PC-9 (cell line): Measurements from ENCODE around the gene ACVR2A. TPM values are rescaled to one million over a fixed set of nuclear protein-coding genes. Genes with fewer than 3 reads are reported as not detected.

Source experiments
- BruUV-seq: library from RNA; stranded (reverse); fragments of 400-500 nt; replicated peaks from 2 replicates; lab custom pipeline; 2021; lab: Mats Ljungman, UMichigan
- CTCF ChIA-PET: fragments of 300-600 bp; sonication (Branson Sonifier 250); formaldehyde crosslinking; loops from one replicate; lab custom pipeline; 2022; ENCODE audit warnings: antibody characterized with exemption; lab: Charles Lee
- POLR2A ChIA-PET: fragments of 300-600 bp; sonication (Branson Sonifier 250); formaldehyde crosslinking; loops from one replicate; lab custom pipeline; 2022; ENCODE audit warnings: antibody characterized with exemption; ENCODE audit not compliant: unreplicated experiment; lab: Charles Lee
- DNase-seq, 2 experiments: peaks; one replicate each; pipeline versions ENCODE4 v3.0.0 to v3.0.0-alpha.2; 2015 to 2022; ENCODE audit warnings: mixed read lengths in 1 of 2
- H2AFZ ChIP-seq: fragments of 200-600 bp; sonication (generic); 2 replicates; pipeline ENCODE4 v1.8.1; 2017; ENCODE audit warnings: antibody characterized with exemption
- H3F3A ChIP-seq: fragments of 200-600 bp; sonication (generic); 2 replicates; pipeline ENCODE4 v1.8.1; 2017; ENCODE audit warnings: antibody characterized with exemption, mild to moderate bottlenecking, low read depth; ENCODE audit not compliant: insufficient read depth
- H3K27ac ChIP-seq: fragments of 200-600 bp; sonication (generic); 2 replicates; pipeline ENCODE4 v1.6.1; 2016; ENCODE audit warnings: mixed run types
- H3K27me3 ChIP-seq: fragments of 200-600 bp; sonication (generic); 2 replicates; pipeline ENCODE4 v1.6.1; 2016; ENCODE audit warnings: low read depth, mixed run types; ENCODE audit not compliant: insufficient read depth
- H3K36me3 ChIP-seq: fragments of 200-600 bp; sonication (generic); 2 replicates; pipeline ENCODE4 v1.6.1; 2016; ENCODE audit warnings: low read depth, mixed run types
- H3K4me1 ChIP-seq: fragments of 200-600 bp; sonication (generic); replicated peaks from 2 replicates; pipeline ENCODE4 v1.6.1; 2016; ENCODE audit warnings: mixed run types; ENCODE audit not compliant: insufficient read depth
- H3K4me2 ChIP-seq: fragments of 200-600 bp; sonication (generic); 2 replicates; pipeline ENCODE4 v1.6.1; 2017; ENCODE audit warnings: mixed run types
- H3K4me3 ChIP-seq: fragments of 200-600 bp; sonication (generic); 2 replicates; pipeline ENCODE4 v1.6.1; 2016; ENCODE audit warnings: mixed run types
- H3K79me2 ChIP-seq: fragments of 200-600 bp; sonication (generic); 2 replicates; pipeline ENCODE4 v1.6.1; 2017; ENCODE audit warnings: low read depth, mixed run types
- H3K9me2 ChIP-seq: fragments of 200-600 bp; sonication (generic); 2 replicates; pipeline ENCODE4 v1.8.1; 2017; ENCODE audit warnings: mild to moderate bottlenecking; ENCODE audit not compliant: insufficient read depth
- H3K9me3 ChIP-seq: fragments of 200-600 bp; sonication (generic); 2 replicates; pipeline ENCODE4 v1.8.1; 2016; ENCODE audit warnings: low read depth; ENCODE audit not compliant: insufficient read depth
- H4K20me1 ChIP-seq: fragments of 200-600 bp; sonication (generic); 2 replicates; pipeline ENCODE4 v1.8.1; 2017; ENCODE audit not compliant: insufficient read depth
- EZH2 ChIP-seq: fragments of 200-600 bp; sonication (generic); IDR thresholded peaks from 2 replicates; pipeline ENCODE4 v1.8.0; 2017; ENCODE audit warnings: antibody characterized with exemption, low read depth
- intact Hi-C: fragments of 100-400 bp; cut with micrococcal nuclease; formaldehyde crosslinking; loops from one replicate; pipeline ENCODE4 v1.10.0; 2022; ENCODE audit not compliant: unreplicated experiment
- total RNA-seq: library from RNA; stranded (reverse); gene quantifications from 2 replicates; pipeline ENCODE4 v1.2.3, GENCODE V29; 2021
- TF ChIP-seq, protein P1 (sequence below): fragments of 200-600 bp; sonication (generic); conservative IDR thresholded peaks from 2 replicates; pipeline ENCODE4 v1.6.1; 2017; ENCODE audit warnings: mixed run types, antibody characterized with exemption, mild to moderate bottlenecking, moderate library complexity

Gene ACVR2A
- total RNA-seq, 1 experiment from 2014 or later, result 10.2 TPM

DNA sequence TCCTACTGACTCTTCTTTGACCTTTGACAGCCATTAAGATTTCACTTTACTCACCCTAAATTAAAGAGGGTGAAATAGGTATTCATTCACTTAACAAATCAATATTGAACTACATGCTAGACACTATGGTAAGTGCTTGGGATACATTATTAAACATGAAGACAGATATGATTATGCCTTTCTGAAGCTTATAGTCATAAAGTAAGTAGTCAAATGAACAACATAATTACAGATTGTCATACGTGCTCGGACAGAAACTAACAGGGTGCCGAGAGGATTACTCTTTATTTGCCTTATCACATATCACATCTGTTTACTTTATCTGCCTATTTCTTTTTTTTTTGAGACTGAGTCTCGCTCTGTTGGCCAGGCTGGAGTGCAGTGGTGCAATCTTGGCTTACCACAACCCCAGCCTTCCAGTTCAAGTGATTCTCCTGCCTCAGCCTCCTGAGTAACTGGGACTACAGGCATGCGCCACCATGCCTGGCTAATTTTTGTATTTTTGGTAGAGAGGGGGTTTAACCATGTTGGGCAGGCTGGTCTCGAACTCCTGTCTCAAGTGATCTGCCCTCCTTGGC, 9.8 kb downstream of the ACVR2A start:
- CTCF ChIA-PET, result no interaction called here
- Histone ChIP-seq H4K20me1 (no peaks in the 10 kb centered on the region), H3K79me2 (peaks cover 68% of the 10 kb centered on the region), H3F3A (no peaks in the 10 kb centered on the region), H2AFZ (no peak overlapping the region), H3K27ac (no peak overlapping the region), H3K36me3 (no peaks in the 10 kb centered on the region), H3K9me2 (no peaks in the 10 kb centered on the region), H3K4me3 (no peak overlapping the region), H3K4me1 (no peaks in the 10 kb centered on the region), H3K4me2 (no peak overlapping the region), H3K27me3 (no peaks in the 10 kb centered on the region), H3K9me3 (no peaks in the 10 kb centered on the region)
- intact Hi-C loops, result no loop called here
- no peak for TF ChIP-seq EZH2
- TF ChIP-seq, protein P1, sequence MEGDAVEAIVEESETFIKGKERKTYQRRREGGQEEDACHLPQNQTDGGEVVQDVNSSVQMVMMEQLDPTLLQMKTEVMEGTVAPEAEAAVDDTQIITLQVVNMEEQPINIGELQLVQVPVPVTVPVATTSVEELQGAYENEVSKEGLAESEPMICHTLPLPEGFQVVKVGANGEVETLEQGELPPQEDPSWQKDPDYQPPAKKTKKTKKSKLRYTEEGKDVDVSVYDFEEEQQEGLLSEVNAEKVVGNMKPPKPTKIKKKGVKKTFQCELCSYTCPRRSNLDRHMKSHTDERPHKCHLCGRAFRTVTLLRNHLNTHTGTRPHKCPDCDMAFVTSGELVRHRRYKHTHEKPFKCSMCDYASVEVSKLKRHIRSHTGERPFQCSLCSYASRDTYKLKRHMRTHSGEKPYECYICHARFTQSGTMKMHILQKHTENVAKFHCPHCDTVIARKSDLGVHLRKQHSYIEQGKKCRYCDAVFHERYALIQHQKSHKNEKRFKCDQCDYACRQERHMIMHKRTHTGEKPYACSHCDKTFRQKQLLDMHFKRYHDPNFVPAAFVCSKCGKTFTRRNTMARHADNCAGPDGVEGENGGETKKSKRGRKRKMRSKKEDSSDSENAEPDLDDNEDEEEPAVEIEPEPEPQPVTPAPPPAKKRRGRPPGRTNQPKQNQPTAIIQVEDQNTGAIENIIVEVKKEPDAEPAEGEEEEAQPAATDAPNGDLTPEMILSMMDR, result no peak
- no TSS peak for BruUV-seq
- no peak for DNase-seq
- POLR2A ChIA-PET, result no interaction called here

DNA sequence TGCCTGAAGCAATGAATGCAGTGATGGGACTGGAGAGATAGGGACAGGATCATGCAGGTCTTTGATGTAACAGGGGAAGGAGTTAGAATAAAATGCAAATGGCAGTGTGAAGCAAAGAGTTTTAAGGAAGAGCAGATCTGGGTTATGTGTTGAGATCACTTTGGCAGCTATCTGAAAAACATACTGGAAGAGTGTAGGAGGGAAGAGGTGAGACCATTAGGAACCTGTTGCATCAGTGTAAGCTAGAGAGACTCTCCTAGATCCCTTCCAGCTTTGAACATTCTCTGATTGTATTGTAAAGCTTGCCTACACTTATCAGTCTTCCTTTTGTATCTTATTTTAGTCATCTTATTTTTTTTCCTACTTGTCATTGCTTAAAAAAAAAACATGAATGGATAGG, 10.5 kb downstream of the ACVR2A start:
- TF ChIP-seq EZH2, result no peak
- TF ChIP-seq, protein P1, result no peak
- Histone ChIP-seq H3K4me2 (no peak overlapping the region), H3K79me2 (peaks cover 65% of the 10 kb centered on the region), H3K9me3 (no peaks in the 10 kb centered on the region), H3F3A (no peaks in the 10 kb centered on the region), H3K4me3 (no peak overlapping the region), H3K27ac (no peak overlapping the region), H4K20me1 (no peaks in the 10 kb centered on the region), H3K9me2 (no peaks in the 10 kb centered on the region), H3K36me3 (no peaks in the 10 kb centered on the region), H2AFZ (no peak overlapping the region), H3K4me1 (no peaks in the 10 kb centered on the region), H3K27me3 (no peaks in the 10 kb centered on the region)
- DNase-seq, result no peak
- BruUV-seq, result no TSS peak
- intact Hi-C loops, result no loop called here
- POLR2A ChIA-PET, result no interaction called here
- CTCF ChIA-PET, result no interaction called here

DNA sequence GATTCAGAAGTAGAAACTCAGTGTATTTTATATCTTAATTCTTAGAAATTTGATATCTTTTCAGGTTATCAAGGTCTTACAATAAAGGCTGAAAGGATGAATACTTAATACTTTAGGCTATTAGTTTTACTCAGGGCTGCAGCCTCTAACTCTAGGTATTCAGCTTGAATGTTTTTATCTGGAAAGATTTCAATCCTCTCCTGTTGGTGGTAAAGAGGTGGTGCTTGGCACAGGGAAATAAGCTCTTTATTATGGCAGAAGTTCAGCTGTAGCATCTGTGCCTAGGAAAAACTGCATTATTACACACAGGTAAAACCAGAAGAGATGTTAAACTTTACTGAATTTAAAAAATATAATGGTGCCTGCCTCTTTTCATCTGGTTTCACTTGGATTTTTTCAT, 11.1 kb downstream of the ACVR2A start:
- Histone ChIP-seq H3K9me3 (no peaks in the 10 kb centered on the region), H2AFZ (no peak overlapping the region), H3F3A (no peaks in the 10 kb centered on the region), H3K9me2 (no peaks in the 10 kb centered on the region), H4K20me1 (no peaks in the 10 kb centered on the region), H3K27ac (no peak overlapping the region), H3K4me3 (no peak overlapping the region), H3K36me3 (no peaks in the 10 kb centered on the region), H3K4me1 (no peaks in the 10 kb centered on the region), H3K4me2 (no peak overlapping the region), H3K79me2 (peaks cover 64% of the 10 kb centered on the region), H3K27me3 (no peaks in the 10 kb centered on the region)
- BruUV-seq, result no TSS peak
- no peak for DNase-seq
- intact Hi-C loops, result no loop called here
- TF ChIP-seq, protein P1, result no peak
- CTCF ChIA-PET, result no interaction called here
- POLR2A ChIA-PET, result no interaction called here
